HepG2 (cell line): ENCODE data around the gene PPA2. TPM values are rescaled to one million over a fixed set of nuclear protein-coding genes. Genes with fewer than 3 reads are reported as not detected.

ENCODE experiments used
- ATF2 ChIP-seq: sonication (generic); formaldehyde crosslinking; IDR thresholded peaks from 2 replicates; pipeline ENCODE4 v1.4.0; 2020; ENCODE audit warnings: missing genetic modification reagents
- KAT2B ChIP-seq: fragments of 150-350 bp; IDR thresholded peaks from 2 replicates; pipeline ENCODE4 v1.6.1; 2014; ENCODE audit warnings: low read depth, low read length, borderline replicate concordance
- MEF2D ChIP-seq: sonication (generic); formaldehyde crosslinking; IDR thresholded peaks from 2 replicates; pipeline ENCODE4 v1.5.1; 2020; ENCODE audit warnings: mild to moderate bottlenecking, missing genetic modification reagents
- MYNN ChIP-seq: sonication (generic); formaldehyde crosslinking; IDR thresholded peaks from 2 replicates; pipeline ENCODE4 v1.4.0; 2020; ENCODE audit warnings: mild to moderate bottlenecking, low read depth, missing genetic modification reagents
- NONO ChIP-seq, 2 experiments: fragments of 450-650 bp in 1 of 2; sonication (generic) in 1 of 2; formaldehyde crosslinking in 1 of 2; IDR thresholded peaks in 1 of 2; conservative IDR thresholded peaks in 1 of 2; 2 replicates each; pipeline versions ENCODE4 v1.6.1 to v1.8.0; 2017 to 2022; ENCODE audit warnings: mild to moderate bottlenecking in 1 of 2, missing genetic modification reagents in 1 of 2, moderate library complexity in 1 of 2
- NR2F2 ChIP-seq: IDR thresholded peaks from 2 replicates; pipeline ENCODE4 v1.6.1; 2012; ENCODE audit warnings: low read depth, inconsistent platforms, borderline replicate concordance
- PBX3 ChIP-seq: sonication (generic); formaldehyde crosslinking; IDR thresholded peaks from 2 replicates; pipeline ENCODE4 v1.8.1; 2023; ENCODE audit warnings: missing genetic modification reagents, inconsistent platforms, borderline replicate concordance
- RNF219 ChIP-seq: sonication (generic); formaldehyde crosslinking; IDR thresholded peaks from 2 replicates; pipeline ENCODE4 v1.5.0; 2020; ENCODE audit warnings: mild to moderate bottlenecking, missing genetic modification reagents
- TP53 ChIP-seq: sonication (generic); formaldehyde crosslinking; conservative IDR thresholded peaks from 2 replicates; pipeline ENCODE4 v1.4.0; 2020; ENCODE audit warnings: missing genetic modification reagents
- XRCC5 ChIP-seq: fragments of 200-400 bp; formaldehyde crosslinking; optimal IDR thresholded peaks from 2 replicates; pipeline ENCODE3; 2017; ENCODE audit warnings: mild to moderate bottlenecking, low read length
- ZBTB43 ChIP-seq: sonication (generic); formaldehyde crosslinking; conservative IDR thresholded peaks from 2 replicates; pipeline ENCODE4 v1.4.0; 2020; ENCODE audit warnings: missing genetic modification reagents
- ZNF468 ChIP-seq: sonication (generic); formaldehyde crosslinking; IDR thresholded peaks from 2 replicates; pipeline ENCODE4 v1.8.0; 2022; ENCODE audit warnings: mild to moderate bottlenecking, moderate library complexity, missing genetic modification reagents
- ZNF501 ChIP-seq: sonication (generic); formaldehyde crosslinking; IDR thresholded peaks from 2 replicates; pipeline ENCODE4 v1.5.1; 2020; ENCODE audit warnings: mild to moderate bottlenecking, moderate library complexity, missing genetic modification reagents
- ZNF558 ChIP-seq: sonication (generic); formaldehyde crosslinking; IDR thresholded peaks from 2 replicates; pipeline ENCODE4 v1.9.0; 2022; ENCODE audit warnings: mild to moderate bottlenecking, missing genetic modification reagents, borderline replicate concordance
- ZNF772 ChIP-seq: sonication (generic); formaldehyde crosslinking; IDR thresholded peaks from 2 replicates; pipeline ENCODE4 v1.5.0; 2020; ENCODE audit warnings: mild to moderate bottlenecking, missing genetic modification reagents
- ZNF788 ChIP-seq: sonication (generic); formaldehyde crosslinking; IDR thresholded peaks from 2 replicates; pipeline ENCODE4 v1.5.0; 2020; ENCODE audit warnings: mild to moderate bottlenecking, missing genetic modification reagents, borderline replicate concordance
- ZSCAN31 ChIP-seq: sonication (generic); formaldehyde crosslinking; IDR thresholded peaks from 2 replicates; pipeline ENCODE4 v1.5.0; 2020; ENCODE audit warnings: low read depth, mild to moderate bottlenecking, missing genetic modification reagents
- polyA plus RNA-seq, 8 experiments: library from polyadenylated mRNA; depleted of rRNA in 3 of 8; stranded (reverse) in 7 of 8; unstranded in 1 of 8; fragments of >200 nt; fragmentation: Illumina TruSeq in 4 of 8; extraction: Trizol in 4 of 8; gene quantifications; 2 replicates each; pipeline versions ENCODE4 v1.2.1 to v1.2.3, GENCODE V29; 2011 to 2016; ENCODE audit warnings: low read depth in 4 of 8, missing spikeins in 1 of 8, mixed read lengths in 1 of 8; ENCODE audit not compliant: insufficient read depth in 1 of 8
- total RNA-seq, 5 experiments: library from RNA; depleted of rRNA; stranded (reverse); fragments of >200 nt; fragmentation: Illumina TruSeq; extraction: Trizol; gene quantifications; 2 replicates each; pipeline ENCODE4 v1.2.3, GENCODE V29; 2016; ENCODE audit warnings: low read depth in 1 of 5
- TF ChIP-seq, protein P1 (sequence below): sonication (generic); formaldehyde crosslinking; conservative IDR thresholded peaks from 2 replicates; pipeline ENCODE4 v1.8.1; 2023; ENCODE audit warnings: missing genetic modification reagents
- TF ChIP-seq, protein P2 (sequence below), 2 experiments: fragments of 450-650 bp in 1 of 2; sonication (generic) in 1 of 2; formaldehyde crosslinking; IDR thresholded peaks; 2 replicates each; pipeline versions ENCODE4 v1.5.0 to v1.8.0; 2020 to 2022; ENCODE audit warnings: mild to moderate bottlenecking in 1 of 2, missing genetic modification reagents in 1 of 2

Gene PPA2
- total and polyA plus RNA-seq, 2 of the 13 experiments (the other 11 are each of a cell fraction or from before 2014, with no cell fraction given), result 44.2 to 70.6 TPM

- TF ChIP-seq ATF2 (no peak), TP53 (peak; percentile 72; the same call in 1 of the 2 replicates), ZBTB43 (CRISPR knock-in tag) (no peak), NR2F2 (no peak), ZNF772 (CRISPR knock-in tag) (no peak; the same call in 1 of the 2 replicates), NONO (IDR thresholded peaks at IDR 0.05) (no peak), NONO (CRISPR knock-in tag; conservative IDR thresholded peaks at IDR 0.05) (no peak), ZNF558 (CRISPR knock-in tag) (no peak), XRCC5 (peak; percentile 95), ZNF788 (CRISPR knock-in tag) (no peak), RNF219 (CRISPR knock-in tag) (no peak), ZNF501 (CRISPR knock-in tag) (0 out of 2 replicates have a peak, but pooled peaks have one; percentile 2), KAT2B (no peak), ZSCAN31 (CRISPR knock-in tag) (peak; percentile 90; the same call in 1 of the 2 replicates), MYNN (CRISPR knock-in tag) (no peak), ZNF468 (no peak), PBX3 (CRISPR knock-in tag) (no peak), MEF2D (no peak)
- TF ChIP-seq, protein P1, sequence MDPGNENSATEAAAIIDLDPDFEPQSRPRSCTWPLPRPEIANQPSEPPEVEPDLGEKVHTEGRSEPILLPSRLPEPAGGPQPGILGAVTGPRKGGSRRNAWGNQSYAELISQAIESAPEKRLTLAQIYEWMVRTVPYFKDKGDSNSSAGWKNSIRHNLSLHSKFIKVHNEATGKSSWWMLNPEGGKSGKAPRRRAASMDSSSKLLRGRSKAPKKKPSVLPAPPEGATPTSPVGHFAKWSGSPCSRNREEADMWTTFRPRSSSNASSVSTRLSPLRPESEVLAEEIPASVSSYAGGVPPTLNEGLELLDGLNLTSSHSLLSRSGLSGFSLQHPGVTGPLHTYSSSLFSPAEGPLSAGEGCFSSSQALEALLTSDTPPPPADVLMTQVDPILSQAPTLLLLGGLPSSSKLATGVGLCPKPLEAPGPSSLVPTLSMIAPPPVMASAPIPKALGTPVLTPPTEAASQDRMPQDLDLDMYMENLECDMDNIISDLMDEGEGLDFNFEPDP (CRISPR knock-in tag), result 0 out of 2 replicates have a peak, but pooled peaks have one; percentile 52
- TF ChIP-seq, protein P2, sequence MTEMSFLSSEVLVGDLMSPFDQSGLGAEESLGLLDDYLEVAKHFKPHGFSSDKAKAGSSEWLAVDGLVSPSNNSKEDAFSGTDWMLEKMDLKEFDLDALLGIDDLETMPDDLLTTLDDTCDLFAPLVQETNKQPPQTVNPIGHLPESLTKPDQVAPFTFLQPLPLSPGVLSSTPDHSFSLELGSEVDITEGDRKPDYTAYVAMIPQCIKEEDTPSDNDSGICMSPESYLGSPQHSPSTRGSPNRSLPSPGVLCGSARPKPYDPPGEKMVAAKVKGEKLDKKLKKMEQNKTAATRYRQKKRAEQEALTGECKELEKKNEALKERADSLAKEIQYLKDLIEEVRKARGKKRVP (CRISPR knock-in tag; IDR thresholded peaks at IDR 0.05), result no peak
Measured at GRCh38 chr4:105474099-105474518, 247 bp upstream of the PPA2 start (continued).
